GM21515 (cell line): Measurements from ENCODE around the gene TDP1.
"Not testable (repeated sequence)": the region's sequence is repeated elsewhere in the genome, so short reads cannot be mapped to it uniquely, and the experiment has no call there.

Source experiments
- ATAC-seq: cut with Tn5 transposase; IDR thresholded peaks from one replicate; pipeline ENCODE4 v1.9.1; 2021; ENCODE audit not compliant: unreplicated experiment

Gene TDP1

DNA sequence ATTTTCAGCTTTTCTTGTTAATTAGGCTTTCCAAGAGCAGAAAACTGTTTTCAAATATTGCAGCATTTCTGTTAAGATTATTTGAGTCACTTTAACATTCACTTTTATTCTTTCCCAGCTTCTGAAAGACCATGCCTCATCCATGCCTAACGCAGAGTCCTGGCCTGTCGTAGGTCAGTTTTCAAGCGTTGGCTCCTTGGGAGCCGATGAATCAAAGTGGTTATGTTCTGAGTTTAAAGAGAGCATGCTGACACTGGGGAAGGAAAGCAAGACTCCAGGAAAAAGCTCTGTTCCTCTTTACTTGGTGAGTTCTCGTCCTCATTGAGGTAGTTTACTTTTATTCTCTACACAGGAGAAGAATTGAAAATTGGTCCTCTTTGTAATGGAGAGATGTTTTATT lies 33.1 kb downstream of the TDP1 start:
- ATAC-seq = no peak

DNA sequence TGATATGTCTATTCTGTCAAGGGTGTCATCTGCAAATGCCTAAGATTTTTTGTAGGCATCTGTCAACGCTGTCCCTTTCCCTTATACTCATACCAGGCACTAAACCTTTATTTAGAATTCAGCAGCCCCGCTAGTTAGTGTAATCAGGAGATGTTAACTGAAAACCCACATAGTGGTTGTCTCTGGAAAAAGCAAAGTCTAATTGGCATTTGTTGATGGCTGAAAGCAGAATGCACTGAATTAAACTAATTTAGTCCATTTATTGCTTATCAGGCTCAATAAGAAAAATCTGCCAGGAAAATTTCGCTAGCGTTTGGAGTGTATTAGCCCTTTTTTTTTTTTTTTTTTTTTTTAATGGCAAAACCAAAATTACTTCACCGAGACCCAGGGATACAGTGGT lies 34.5 kb downstream of the TDP1 start:
- ATAC-seq = no peak

DNA sequence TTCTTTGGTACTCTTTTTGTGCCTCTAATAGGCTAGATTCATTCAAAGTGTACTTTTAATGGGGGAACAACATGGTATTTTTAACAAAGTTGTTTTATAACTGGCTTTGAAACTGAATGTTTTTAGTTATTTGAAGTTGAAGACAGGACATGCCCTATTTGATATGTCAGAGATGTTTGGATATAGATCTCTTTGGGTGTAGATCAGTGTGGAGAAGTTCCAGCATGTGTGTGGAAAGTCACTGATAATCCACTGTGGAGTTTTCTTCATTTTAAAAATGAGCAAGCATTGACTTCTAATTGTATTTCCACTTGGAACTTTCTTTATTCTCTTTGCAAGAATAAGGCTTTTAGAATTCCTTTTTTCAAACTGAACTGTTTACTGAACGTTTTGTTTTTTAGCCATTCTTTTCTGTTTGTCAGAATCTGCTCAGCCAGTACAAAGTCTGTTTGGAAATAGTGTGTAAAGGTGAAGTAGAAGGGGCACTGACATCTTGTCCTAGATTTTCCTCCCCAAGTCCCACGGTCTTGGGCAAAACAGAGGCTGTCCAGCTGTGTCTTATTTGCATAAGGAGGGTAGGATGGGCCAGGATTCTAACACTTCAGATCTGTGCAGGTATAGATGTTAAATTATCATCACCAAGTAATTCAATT lies 35.0 kb downstream of the TDP1 start:
- ATAC-seq = no peak

DNA sequence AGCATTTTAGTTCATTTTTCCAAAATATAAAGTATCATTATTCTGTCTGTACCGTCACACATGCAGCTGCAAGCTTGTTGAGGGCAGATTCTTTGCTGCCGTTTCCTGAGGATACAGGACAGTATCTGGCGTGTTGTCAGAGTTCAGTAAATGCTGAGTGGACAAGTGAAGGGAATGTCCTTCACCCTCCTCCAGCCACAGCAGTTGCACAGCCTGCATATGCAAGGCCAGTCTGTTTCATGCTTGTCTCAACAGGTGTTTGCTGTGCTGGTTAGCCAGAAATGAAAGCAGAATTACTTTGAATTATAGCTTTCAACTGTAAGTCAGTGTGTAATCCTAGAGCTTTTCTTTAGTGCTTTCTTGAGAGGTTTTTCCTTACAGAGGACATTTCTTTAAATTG lies 36.5 kb downstream of the TDP1 start:
- no peak for ATAC-seq

DNA sequence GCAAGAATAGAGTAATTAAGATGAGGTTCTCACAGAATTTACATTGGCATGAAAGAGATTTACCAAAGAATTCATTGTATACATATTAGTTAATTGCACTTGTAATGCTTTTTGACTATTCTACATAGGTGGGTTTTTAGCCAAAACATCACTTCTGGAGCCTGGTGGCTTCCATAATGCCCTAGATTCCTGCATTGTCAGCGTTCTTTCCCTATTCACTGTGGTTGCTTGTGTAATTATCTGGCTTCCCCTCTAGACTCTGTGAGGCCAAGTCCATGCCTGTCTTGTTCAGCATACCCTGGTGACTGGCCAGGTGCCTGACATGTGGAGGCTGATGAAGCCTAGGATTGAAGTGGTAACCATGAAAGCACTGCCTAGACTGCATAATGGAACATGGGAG lies 41.2 kb downstream of the TDP1 start:
- no peak for ATAC-seq

DNA sequence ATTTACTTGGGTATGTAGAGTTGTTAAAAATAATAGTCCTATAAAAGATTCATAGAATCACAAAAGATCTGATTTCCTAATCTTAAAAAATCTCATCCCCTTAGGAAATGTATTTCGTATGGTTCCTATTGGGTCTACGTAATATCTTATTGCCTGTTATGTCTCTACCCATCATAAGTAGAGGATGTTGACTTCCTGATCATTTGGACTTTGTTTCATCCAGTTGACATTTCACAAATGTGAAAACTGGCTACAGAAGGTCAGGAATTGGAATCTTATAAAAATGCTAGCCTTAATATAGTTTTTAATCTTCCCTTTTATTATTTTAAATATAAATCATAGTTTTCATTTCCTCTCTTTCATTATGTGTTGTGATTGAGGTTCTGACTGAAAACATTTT lies 45.2 kb downstream of the TDP1 start:
- ATAC-seq = no peak

DNA sequence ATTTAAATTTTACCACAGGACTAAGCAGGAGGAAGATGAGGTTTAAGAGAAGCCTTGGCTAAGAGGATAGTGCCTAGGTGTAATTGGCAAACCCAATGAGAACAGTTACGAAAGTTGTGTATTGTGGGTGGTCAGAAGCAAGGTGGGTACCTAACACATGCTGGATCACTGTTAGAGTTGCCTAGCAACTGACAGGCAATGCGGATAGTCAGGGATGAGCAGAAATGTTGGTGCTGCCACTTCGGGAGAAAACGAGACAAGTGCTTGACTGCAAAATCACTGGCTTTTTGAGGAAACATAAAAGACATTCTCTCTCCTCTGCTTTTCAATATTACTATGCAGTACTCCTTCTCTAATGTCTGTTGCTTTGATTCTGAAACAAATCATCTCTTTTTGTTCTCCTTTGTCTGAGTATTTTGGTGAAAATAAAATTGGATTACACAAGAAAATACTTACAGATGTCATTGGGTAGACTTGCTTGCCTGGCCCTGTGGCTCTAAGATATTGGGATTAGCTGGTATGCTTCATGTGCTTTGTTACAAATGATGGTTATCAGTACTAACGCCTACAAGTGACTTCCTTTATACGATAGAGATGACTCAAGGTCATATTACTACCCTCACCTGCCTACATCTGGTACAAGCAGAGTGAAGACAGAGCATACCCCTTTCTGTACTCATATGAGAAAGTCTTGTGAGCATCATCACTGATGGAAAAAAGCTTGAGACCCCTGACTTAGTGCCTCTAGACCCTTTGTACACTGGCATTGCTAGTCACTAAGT lies 48.0 kb downstream of the TDP1 start:
- ATAC-seq = no peak

DNA sequence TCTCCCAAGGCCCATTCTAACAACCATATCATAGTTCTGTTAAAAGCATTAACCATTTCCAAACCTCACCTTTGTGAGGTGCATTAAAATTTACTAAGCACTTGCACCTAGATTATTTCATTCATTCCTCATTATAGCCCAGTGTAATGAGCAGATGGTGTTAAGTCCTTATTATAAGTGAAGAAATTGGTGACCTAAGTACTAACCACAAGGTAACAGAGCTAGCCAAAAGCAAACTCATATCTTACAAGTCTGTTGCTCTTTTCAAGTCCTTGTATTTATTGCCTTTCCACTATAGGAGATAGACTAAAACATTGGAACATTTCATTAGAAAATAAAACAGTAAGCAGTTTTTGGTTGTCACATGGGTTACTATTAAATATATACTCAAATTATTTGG lies 49.7 kb downstream of the TDP1 start:
- ATAC-seq = no peak

DNA sequence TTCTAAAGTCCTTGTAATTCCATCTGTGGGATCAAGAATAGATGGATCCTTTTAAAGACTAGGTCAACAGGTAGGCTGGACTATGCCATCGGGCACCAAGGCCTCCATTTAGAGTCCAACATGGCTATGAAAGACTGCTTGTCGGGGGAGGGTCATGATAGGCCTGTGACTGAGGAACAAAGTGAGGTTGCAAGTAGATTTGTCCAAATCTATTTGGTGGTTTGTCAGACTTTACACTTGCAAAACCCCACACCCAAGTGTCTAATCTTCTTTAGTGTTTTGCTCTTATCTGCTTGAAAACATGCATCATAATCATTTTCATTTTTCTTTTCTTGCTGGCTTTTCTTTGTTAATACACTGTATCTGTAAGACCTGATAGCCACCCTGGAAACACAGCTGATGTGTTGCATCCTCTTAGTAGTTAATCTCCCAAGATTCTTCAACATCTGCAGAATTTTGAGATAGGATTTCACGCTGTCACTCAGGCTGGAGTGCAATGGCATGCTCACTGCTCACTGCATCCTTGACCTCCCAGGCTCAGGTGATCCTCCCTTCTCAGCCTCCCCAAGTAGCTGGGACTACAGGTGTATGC lies 50.3 kb downstream of the TDP1 start:
- no peak for ATAC-seq

DNA sequence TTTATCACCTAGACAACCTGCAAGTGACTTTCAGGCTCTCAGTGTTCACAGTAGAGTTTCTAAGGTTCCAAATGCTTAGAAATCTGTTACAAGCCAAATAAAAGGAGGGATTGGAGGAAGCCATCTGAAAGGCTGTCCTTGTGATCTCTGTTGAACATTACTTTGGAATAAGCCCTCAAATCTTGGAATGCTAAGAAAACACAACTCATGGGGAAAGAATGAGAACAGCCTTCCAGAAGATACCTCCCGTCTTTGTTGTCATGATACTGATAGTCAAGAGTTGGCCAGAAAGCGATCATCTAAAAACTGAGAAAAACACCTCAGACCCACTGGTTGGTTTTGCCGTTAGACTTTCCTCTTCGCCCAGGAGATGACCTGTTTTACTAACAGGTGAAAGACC lies 61.6 kb downstream of the TDP1 start:
- ATAC-seq = no peak

DNA sequence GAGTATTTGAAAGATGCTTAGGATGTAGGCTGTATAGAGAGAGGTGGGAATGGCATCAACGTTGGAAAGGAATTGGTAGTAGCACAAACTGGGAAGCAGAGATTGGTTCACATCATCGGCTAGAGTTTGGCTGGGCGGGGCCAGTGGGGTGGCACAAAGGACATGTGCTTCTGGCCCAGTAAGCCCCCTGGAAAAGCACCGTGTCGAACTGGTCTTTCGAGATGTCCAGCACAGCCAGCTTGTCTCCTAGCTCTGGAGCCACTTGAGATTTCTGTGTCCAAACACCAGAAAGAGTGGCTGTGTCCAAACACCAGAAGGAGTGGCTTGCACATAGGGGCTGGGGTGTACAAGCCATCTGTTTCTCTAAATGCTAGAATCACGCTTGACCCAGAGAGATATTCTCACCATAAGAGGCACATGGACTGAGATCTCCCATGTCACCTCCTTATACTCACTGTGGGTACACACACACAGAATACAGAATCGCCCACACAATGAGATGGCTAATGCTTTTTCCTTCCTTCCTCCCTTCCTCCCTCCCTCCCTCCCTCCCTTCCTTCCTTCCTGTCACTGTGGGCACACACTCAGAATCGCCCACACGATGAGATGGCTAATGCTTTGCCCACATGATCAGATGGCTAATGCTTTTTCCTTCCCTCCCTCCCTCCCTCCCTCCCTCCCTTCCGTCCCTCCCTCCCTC lies 64.2 kb downstream of the TDP1 start:
- no peak for ATAC-seq

DNA sequence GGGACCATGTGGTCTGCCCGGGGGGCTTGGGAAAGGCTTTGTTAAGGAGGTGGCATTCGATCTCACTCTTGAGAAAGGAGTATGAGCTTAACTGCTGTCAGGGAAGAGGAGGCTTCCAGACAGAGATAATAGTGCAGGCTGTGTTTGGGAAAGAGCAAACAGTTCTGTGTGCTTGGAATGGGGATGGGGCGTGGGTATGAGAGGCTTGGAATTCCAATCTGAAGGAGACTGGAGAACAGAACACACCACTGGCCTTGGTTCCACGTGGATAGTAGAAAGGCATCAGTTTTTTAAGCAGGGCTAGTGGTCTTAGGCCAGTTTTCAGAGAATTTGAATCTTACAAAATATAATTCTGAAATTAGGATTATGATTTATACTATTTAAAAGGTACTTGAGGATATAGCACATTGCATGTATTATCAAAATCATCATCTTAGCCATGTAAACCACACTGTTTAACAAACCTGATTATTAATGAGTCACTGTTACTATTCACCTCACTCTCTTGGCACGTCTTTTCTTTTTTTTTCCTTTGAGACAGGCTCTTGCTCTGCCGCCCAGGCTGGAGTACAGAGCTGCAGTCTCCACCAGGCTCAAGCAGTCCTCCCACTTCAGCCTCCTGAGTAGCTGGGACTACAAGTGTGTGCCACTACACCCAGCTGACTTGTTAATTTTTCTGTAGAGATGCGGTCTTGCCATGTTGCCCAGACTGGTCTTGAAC lies 67.6 kb downstream of the TDP1 start:
- ATAC-seq = no peak

DNA sequence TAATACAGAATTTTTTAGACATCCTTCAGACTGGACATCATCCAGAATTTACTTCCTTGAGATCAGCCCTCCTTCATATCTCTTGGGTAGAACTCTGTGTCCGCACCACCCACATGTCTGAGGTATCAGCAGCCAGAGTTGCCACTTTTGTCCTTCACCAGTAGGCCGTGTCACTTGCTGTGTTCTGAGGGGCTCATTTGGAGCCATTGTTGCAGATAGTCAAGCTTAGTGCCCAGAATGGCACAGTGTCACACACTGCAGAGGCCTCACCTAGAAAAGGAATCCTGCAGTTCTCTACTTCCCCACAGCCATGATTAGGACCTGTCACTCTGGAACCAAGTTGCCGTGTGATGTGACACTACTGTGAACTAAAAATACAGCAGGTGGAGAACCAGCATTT lies 69.2 kb downstream of the TDP1 start:
- no peak for ATAC-seq

DNA sequence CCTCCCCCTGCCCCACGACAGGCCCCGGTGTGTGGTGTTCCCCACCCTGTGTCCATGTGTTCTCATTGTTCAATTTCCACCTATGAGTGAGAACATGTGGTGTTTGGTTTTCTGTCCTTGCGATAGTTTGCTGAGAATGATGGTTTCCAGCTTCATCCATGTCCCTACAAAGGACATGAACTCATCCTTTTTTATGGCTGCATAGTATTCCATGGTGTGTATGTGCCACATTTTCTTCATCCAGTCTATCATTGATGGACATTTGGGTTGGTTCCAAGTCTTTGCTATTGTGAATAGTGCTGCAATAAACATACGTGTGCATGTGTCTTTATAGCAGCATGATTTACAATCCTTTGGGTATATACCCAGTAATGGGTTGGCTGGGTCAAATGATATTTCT lies 70.9 kb downstream of the TDP1 start:
- not testable (repeated sequence) for ATAC-seq

DNA sequence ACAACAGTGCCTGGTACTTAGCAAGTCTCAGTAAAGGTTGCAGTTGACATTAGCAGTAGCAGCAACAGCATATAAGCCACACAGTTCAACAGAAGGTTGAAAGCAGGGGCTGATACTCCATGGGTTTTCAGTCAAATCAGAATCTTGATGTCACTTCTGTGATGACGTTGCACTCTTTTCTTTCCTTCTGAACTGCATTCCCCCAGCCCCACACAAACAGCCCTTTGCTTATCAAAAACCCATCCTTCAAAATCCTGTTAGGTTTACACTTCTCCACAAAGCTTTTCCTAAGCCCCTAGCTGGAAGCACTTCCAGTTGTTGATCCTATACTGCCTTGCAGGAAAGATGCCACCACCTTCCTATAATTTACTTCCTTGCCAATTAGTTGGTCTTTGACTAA lies 72.1 kb downstream of the TDP1 start:
- ATAC-seq = no peak

DNA sequence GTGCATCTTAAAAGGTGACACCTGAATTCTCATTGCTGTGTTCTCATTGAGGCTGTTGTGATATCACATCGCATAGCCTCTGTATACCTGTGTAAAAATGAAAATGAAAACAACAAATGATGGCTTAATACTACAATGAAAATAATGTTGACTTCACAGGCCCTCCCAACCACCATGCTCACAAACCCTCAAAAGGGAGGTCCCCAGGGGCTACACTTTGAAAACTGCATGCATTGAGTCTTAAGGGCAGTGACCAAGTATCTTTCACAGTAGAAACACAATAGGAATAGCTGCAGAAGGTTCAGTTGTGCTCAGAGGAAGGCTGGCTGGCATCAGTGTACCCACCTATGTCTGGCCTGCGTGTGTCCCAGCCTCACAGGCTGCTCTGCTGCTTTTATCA lies 78.4 kb downstream of the TDP1 start:
- no peak for ATAC-seq

DNA sequence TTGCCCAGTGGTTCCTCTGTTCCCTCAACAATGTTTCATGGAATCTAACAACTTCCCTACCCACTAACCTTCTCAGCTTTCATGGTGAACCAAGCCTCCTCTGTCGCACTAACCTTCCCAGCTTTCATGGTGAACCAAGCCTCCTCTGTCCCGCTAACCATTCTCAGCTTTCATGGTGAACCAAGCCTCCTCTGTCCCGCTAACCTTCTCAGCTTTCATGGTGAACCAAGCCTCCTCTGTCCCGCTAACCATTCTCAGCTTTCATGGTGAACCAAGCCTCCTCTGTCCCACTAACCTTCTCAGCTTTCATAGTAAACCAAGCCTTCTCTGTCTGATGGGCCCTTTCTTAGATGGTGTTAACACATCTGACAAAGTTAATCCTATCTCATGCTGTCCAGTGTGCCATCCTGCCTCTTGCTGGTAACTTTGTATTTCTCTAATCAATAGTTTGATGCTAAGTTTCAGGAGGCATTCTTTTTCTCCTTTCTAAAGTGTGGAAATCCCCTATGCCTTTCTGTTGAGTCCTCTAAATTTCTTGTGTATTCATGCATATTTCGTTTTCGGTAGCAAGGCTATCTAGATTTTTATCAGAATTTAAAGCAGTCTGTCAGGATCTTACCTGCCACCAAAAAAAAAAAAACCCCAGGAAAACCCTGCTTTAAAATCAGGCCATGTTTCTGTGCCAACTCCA lies 79.3 kb downstream of the TDP1 start:
- no peak for ATAC-seq

DNA sequence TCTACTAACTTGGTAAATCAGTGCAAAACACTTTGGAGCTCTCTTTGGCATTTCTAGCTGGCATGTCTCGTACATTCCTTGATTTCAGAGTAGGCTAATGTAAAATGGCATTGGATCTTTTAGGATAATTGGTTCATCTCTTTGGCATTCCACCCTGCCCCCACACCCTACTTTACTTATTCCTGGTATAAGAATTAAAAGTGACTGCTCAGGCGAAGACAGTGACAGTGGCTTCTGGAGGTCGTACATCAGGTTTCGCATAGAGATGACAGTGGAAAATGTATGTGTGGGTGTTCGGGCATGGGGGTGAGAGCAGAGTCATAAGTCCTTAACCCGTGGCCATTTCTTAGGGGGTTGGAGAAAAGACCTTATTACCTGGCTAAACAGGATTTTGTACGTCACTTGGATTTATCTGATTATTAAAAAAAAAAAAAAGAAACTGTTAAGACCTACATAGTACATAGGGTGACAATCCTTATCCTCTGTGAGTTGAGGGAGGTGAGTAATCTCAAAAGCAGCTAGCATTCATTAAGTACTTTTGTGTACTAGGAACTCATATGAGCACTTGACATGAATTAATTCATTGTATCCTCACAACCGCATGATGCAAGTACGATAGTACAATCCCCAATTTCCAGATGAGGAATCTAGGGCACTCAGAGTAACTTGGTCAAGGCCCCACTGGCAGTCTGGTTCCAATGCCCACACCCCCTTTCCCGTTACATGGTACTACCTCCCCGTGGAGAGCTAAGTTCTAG lies 83.7 kb downstream of the TDP1 start:
- no peak for ATAC-seq

DNA sequence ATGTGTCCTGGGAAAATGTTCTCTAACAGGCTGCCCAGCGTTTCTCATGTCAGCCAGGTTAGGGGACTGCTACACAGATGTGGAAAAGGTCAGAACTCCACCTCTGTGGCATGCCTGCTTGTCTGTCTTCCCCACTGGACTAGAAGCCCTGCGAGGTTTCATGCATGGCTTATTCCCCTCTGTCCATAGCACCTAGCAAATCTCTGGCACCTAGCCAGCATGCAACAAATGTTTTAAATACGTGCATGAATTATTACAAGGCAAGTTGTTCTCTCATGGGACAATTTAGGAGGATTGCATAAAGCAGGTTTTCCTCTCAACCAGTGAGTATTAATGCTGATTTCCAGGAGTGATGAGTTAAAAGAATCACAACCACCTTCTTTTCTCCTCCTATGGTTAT lies 84.7 kb downstream of the TDP1 start:
- ATAC-seq = no peak
